GM12865 (cell line): ENCODE data around the gene PNN.

Experiments
- DNase-seq: peaks from one replicate; pipeline ENCODE4 v3.0.0; 2010; ENCODE audit warnings: low read depth
- H3K4me3 ChIP-seq: 2 replicates; pipeline ENCODE4 v1.5.1; 2011; ENCODE audit warnings: mild to moderate bottlenecking, low read depth, low read length, control low read depth
- TF ChIP-seq, protein P1 (sequence below): IDR thresholded peaks from 2 replicates; pipeline ENCODE4 v1.5.1; 2011; ENCODE audit warnings: low read length, control low read depth, low read depth, inconsistent platforms; ENCODE audit not compliant: insufficient read depth; ENCODE audit errors: missing control alignments

Gene PNN

DNA sequence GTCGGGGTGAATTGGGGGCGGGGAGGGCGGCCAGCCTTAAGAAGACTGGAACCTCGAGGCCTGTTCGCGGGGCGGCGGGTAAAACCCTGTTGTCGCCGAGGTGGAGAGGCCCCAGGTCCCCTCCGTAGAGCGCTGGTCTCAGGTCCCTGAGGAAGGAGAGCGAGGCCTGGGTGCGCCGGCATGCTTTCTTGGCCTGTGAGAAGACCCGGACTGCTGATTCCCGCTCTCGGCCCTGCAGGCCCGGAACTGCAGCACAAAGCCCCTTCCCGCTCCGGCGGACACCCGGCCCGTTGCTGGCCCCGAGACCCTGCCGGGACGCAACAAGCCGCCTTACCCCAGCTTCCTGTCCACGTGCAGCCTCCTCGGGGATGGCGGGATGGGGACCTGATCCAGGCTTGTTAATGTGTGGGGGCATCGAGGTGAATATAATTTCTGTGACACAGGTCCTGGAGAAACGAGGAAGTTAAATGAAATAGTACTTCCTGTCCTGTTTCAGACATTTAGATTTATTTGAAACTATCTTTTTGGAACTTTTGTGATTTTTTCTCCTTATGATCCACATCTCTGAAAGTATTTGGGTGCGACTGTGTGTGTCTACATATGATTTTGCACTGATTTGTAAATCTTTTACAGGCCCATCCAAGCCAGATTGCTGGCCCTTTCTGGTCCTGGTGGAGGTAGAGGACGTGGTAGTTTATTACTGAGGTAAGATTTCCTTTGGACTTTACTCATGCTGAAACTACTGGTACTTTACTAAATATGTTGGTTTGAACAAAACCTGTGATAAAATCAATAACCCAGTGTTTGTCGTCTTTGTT, 600 bp downstream of the PNN start:
- peak; percentile 70 for DNase-seq
- H3K4me3 ChIP-seq, result peak overlapping the region; percentile 93
- TF ChIP-seq, protein P1, sequence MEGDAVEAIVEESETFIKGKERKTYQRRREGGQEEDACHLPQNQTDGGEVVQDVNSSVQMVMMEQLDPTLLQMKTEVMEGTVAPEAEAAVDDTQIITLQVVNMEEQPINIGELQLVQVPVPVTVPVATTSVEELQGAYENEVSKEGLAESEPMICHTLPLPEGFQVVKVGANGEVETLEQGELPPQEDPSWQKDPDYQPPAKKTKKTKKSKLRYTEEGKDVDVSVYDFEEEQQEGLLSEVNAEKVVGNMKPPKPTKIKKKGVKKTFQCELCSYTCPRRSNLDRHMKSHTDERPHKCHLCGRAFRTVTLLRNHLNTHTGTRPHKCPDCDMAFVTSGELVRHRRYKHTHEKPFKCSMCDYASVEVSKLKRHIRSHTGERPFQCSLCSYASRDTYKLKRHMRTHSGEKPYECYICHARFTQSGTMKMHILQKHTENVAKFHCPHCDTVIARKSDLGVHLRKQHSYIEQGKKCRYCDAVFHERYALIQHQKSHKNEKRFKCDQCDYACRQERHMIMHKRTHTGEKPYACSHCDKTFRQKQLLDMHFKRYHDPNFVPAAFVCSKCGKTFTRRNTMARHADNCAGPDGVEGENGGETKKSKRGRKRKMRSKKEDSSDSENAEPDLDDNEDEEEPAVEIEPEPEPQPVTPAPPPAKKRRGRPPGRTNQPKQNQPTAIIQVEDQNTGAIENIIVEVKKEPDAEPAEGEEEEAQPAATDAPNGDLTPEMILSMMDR, result no peak

DNA sequence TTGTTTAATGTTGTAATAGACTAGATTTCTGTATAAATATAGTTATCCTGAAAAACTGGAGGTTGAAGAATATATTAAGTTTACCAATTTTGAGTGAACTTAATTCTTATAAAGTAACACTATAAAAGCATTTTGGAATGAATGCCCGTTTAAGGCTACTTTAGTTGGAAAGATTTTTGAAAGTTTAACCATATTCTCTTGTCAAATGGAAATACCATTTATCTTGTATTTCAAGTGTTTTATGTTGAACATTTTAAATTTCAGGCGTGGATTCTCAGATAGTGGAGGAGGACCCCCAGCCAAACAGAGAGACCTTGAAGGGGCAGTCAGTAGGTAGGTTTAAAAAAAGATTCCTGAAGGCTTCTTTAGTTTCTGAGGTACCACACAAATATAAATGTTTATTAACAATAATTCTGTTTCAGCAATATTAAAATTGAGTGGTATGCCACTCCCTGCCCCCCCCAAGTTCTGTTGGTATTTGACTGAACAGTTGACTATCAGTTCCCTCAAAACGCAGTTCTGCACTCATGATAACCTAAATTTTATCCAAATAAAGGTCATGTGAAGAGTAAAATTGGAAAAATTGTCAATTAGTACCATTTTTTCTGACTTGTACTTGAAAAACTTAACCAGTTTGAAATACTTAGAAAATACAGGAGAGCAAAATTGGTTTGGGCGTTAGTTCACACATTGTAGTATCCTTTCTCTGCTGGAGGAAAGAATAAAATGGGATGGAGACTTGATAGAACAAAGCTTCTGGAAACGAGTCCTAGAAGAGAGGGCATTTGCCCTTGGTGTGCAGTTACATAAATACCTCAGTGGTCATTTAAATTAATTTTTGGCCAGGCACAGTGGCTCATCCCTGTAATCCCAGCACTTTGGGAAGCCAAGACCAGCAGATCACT, 1.5 kb downstream of the PNN start:
- peak overlapping the region; percentile 93 for H3K4me3 ChIP-seq
- TF ChIP-seq, protein P1, result no peak
- DNase-seq, result no peak

DNA sequence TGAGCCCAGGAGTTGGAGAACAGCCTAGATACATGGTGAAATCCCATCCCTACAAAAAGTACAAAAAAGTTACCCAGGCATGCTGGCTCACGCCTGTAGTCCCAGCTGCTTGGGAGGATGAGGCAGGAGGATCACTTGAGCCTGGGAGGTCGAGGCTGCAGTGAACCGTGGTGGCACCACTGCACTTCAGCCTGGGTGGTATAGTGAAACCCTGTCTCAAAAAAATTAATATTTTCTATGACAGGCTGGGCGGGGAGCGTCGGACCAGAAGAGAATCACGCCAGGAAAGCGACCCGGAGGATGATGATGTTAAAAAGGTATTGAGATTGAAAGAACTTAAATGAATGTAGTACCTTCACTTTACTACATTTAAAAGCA, 2.1 kb downstream of the PNN start:
- H3K4me3 ChIP-seq, result no peak overlapping the region
- TF ChIP-seq, protein P1, result no peak
- DNase-seq, result no peak

DNA sequence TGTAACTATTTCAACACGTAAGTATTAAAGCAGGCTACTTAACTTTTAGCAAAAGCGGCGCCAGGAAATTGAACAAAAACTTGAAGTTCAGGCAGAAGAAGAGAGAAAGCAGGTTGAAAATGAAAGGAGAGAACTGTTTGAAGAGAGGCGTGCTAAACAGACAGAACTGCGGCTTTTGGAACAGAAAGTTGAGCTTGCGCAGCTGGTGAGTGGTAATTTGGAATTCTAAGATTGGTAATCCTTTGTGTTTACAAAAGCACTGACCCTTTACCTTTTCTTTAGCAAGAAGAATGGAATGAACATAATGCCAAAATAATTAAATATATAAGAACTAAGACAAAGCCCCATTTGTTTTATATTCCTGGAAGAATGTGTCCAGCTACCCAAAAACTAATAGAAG, 4.0 kb downstream of the PNN start:
- TF ChIP-seq, protein P1, result no peak
- no peak overlapping the region for H3K4me3 ChIP-seq
- no peak for DNase-seq

DNA sequence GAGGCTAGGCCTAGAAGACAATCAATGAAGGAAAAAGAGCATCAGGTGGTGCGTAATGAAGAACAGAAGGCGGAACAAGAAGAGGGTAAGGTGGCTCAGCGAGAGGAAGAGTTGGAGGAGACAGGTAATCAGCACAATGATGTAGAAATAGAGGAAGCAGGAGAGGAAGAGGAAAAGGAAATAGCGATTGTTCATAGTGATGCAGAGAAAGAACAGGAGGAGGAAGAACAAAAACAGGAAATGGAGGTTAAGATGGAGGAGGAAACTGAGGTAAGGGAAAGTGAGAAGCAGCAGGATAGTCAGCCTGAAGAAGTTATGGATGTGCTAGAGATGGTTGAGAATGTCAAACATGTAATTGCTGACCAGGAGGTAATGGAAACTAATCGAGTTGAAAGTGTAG, 5.5 kb downstream of the PNN start:
- no peak for DNase-seq
- TF ChIP-seq, protein P1, result no peak
- no peak overlapping the region for H3K4me3 ChIP-seq

DNA sequence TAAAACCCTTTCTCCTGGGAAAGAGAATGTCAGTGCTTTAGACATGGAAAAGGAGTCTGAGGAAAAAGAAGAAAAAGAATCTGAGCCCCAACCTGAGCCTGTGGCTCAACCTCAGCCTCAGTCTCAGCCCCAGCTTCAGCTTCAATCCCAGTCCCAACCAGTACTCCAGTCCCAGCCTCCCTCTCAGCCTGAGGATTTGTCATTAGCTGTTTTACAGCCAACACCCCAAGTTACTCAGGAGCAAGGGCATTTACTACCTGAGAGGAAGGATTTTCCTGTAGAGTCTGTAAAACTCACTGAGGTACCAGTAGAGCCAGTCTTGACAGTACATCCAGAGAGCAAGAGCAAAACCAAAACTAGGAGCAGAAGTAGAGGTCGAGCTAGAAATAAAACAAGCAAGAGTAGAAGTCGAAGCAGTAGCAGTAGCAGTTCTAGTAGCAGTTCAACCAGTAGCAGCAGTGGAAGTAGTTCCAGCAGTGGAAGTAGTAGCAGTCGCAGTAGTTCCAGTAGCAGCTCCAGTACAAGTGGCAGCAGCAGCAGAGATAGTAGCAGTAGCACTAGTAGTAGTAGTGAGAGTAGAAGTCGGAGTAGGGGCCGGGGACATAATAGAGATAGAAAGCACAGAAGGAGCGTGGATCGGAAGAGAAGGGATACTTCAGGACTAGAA, 6.1 kb downstream of the PNN start:
- TF ChIP-seq, protein P1, result no peak
- DNase-seq, result no peak
- no peak overlapping the region for H3K4me3 ChIP-seq
